HL-60/S4 (cell line): ENCODE data around the gene NCAPG2.

ENCODE experiments used
- in situ Hi-C: fragments of 300-500 bp; cut with MboI; formaldehyde crosslinking; loops from 2 replicates; pipeline ENCODE4 v1.14.3; 2022; ENCODE audit warnings: low sequenced_read_pairs

NCAPG2 gene

DNA sequence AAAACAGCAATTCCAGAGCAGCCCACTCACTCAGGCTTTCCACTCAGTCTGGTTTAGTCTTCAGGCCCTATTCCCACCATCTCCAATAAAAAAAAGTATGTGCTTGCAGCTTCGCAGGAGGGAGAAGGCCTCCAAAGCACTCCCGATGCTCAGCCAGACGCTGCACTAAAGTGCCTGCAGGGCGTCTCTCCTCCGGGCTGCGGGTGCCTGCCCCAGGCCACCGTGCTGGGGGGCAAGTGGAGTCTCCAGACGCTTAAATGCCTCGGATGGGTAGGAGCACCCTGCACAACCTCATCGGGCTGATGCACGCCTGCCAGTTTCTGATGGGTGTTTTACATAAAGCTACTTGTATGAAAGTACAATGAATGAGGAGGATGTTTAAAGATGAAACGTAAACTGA, 31.3 kb upstream of the NCAPG2 start:
- in situ Hi-C loops, result no loop called here

GRCh38 chr7:158734861-158735260, 30.3 kb upstream of the NCAPG2 start:
- in situ Hi-C loops, result no loop called here

DNA sequence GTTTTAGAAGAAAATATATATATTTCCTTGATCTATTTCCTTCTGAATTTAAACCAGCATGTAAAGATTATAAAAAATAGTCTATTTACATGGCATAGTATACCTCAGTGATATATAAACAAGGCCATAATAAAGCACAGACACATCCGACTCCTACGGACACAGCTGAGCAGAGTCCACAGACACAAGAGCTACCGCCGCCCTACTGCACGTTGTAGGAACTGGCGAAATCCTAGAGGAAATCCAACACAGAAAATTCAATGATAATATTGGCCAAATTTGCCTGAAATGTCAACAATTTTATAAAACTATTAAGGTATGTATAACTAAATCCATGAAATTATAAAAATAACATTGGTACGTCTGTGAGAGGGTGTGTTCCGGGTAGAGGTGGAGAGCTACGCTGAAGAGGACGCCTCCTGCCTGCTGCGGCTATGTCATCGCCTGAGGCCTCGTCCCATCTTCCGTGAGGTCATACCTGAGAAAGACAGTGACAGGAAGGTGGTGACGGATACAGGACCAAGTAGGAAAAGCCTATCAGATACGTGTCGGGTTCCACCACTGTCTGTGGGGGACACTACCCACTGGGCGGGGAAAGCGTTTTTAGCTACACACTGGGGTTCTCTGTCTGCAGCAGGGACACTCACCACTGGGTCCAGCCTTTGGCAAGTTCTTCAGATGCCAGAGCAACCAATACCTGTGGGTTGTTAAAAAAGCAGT, 29.3 kb upstream of the NCAPG2 start:
- in situ Hi-C loops, result no loop called here

DNA sequence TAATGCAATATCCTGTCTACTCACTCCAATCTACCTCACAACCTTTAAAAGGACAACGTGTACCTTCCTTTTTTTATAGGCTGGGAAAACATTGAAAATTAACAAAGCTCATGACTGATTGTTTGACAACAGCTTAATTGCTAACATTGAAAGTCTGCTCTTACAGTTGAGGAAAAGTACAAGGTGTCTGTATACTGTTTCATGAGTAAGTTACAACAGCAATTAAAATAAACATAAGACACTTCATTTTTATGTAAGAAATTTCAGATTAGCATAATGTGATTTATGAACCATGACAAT, 28.6 kb upstream of the NCAPG2 start:
- in situ Hi-C loops, result no loop called here

GRCh38 chr7:158732494-158733219, 28.1 kb upstream of the NCAPG2 start:
- in situ Hi-C loops, result no loop called here

GRCh38 chr7:158731761-158732160, 27.2 kb upstream of the NCAPG2 start:
- in situ Hi-C loops, result no loop called here

GRCh38 chr7:158730383-158731346, 26.1 kb upstream of the NCAPG2 start:
- in situ Hi-C loops, result no loop called here

- in situ Hi-C loops, result no loop called here
These were observed 25.2 kb upstream of the NCAPG2 start for GRCh38 chr7:158729646-158730382.

- in situ Hi-C loops, result no loop called here
These were observed 24.5 kb upstream of the NCAPG2 start for GRCh38 chr7:158728911-158729645.

DNA sequence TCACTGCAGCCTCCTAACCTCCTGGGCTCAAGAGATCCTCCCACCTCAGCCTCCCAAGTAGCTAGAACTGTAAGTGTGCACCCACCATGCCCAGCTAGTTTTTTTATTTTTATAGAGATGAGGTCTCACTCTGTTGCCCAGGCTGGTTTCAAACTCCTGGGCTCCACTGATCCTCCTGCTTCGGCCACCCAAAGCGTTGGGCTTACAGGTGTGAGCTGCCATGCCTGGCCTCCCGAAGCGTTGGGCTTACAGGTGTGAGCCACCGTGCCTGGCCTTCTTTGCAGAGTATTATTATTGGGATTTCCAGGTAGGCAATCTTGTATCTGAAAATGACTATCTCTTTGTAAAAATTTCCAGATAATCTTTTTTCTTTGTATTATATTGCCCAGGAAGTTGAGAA, 23.1 kb upstream of the NCAPG2 start:
- in situ Hi-C loops, result no loop called here

- in situ Hi-C loops, result no loop called here
These were observed 21.7 kb upstream of the NCAPG2 start for GRCh38 chr7:158726277-158726807.

GRCh38 chr7:158725506-158725800, 20.8 kb upstream of the NCAPG2 start:
- in situ Hi-C loops, result no loop called here

GRCh38 chr7:158724658-158725505, 20.3 kb upstream of the NCAPG2 start:
- in situ Hi-C loops, result no loop called here

DNA sequence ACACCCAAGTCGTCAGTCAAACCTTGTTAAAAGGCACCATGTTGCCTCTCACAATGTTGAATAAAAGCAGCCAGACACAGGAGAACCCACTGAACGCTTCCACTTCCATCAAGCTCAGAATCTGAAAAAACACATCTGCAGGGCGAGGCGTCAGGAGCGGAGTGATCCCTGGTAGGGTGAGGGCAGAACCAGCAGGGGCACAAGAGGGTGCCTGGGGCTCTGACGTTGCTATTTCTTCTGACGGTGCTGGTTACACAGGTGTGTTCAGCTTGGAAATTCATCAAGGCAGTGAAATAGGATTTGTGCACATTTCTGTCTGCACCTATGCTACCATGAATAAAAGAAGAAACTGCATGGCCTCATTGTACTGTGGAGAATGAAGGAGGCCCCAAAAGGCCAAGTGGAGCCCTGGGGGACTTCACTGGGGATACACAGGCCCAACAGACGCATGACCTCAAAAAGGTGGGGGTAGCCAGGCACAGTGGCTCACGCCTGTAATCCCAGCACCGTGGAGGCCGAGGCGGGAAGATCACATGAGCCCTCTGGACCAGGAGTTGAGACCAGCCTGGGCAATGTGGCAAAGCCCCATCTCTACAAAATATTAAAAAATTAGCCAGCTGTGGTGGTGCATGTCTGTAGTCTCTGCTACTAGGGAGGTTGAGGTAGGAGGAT, 19.2 kb upstream of the NCAPG2 start:
- in situ Hi-C loops, result no loop called here

DNA sequence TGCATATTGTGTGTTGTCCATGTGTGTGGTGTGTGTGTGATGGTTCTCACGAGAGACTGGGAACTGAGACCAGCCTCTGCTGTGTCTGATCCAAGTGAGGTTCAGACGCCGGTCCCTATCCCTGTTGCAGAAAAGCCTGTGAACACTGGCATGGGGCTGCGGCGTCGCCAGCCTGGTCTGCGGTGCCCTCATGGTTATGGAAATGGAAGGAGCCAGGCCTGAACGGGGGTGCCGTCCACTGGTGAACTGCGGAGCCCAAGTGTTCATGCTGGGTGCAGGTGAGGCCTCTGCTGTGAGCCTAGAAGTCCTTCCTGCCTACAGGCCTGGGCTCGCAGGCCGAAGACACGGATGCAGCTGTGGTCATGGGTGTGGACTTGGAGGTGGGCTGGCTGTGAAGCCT, 18.7 kb upstream of the NCAPG2 start:
- in situ Hi-C loops, result no loop called here

DNA sequence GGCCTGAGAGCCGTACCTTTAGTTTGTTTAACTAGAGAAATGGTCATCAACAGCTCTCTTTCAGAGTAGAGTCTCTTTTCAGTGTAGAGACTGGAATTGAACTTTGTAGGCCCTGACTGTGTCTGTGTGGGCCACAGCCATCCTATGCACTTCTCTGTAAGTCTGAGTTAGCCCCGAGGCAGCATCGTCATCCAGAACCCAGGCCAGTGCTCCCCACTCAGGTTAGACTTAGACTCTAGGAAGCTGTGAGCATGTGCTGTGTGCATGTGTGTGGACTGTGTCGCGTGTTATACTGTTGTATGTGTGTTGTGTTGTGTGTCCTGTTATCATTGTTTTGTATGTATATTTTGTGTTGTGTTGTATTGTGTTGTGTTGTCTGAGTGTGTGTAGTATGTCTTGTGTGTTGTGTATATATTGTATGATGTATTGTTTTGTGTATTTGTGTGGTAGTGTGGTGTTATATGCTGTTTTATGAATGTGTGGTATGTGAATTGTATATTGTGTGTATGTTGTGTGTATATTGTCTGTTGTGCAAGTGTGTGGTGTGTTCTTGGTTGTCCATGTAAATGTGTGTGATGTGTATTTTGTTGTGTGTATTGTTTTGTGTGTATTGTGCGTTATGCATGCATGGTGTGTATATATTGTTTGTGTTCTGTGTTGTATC, 18.1 kb upstream of the NCAPG2 start:
- in situ Hi-C loops, result no loop called here

DNA sequence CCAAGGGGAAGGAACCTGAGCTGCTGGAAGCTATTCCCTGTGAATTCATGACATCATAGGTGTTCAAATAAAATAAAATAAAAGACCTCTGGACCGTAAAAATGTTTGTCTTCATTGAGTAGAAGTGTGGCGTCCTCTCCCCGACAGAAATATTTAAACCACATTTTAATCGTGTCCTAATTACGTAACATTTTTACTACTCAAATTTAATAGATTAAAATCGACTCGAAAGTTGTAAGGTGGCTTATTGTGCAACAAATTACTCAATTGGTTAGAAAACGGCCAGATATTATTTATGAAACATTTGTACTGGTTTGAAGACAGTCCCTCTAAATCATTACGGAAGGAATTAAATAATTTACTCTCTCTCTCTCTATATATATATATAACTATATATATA, 15.5 kb upstream of the NCAPG2 start:
- in situ Hi-C loops, result no loop called here

GRCh38 chr7:158716802-158717201, 12.2 kb upstream of the NCAPG2 start:
- in situ Hi-C loops, result no loop called here
